NCI-H1105 (cell line): Measurements from ENCODE around the gene DPYD.
"Not testable (repeated sequence)": the region's sequence is repeated elsewhere in the genome, so short reads cannot be mapped to it uniquely, and the experiment has no call there.

Source experiments
- DNase-seq: peaks from one replicate; lab custom pipeline; 2025; lab: John Stamatoyannopoulos, UW

The DPYD gene

DNA sequence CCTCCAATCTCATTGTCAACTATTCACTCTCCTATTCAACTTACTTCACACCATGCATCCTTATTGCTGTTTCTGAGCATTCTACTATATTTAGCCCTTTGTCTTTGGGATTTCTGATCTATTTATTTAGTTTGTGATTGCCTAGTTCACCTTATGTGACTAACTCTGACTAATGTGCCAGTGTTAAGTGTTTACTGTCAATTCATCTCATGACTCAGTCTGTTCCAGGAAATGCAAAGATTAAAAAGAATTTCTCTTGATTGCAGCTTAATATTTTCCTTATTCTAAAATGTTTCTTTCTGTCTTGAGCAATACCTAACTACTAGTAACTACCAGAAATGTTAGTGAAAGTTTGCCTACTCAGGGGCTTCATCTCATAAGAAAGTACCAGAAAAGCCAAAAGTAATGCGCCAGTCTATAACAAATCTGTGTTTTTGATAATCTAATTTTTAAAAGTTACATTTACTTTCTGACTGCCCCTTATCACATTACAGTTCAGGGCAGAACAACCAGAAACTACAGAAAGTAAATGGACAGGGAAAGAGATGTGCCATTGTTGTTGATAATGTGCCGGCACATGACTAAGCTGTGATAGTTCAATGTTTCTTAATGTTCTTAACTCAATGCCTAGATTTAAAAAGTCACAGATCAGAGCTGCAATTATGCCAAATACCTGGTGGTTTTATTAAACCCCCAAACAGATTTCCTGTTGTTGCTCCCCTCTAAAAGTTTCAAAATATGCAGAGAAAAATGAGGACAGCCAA lies 642.8 kb downstream of the DPYD start:
- DNase-seq: no peak

DNA sequence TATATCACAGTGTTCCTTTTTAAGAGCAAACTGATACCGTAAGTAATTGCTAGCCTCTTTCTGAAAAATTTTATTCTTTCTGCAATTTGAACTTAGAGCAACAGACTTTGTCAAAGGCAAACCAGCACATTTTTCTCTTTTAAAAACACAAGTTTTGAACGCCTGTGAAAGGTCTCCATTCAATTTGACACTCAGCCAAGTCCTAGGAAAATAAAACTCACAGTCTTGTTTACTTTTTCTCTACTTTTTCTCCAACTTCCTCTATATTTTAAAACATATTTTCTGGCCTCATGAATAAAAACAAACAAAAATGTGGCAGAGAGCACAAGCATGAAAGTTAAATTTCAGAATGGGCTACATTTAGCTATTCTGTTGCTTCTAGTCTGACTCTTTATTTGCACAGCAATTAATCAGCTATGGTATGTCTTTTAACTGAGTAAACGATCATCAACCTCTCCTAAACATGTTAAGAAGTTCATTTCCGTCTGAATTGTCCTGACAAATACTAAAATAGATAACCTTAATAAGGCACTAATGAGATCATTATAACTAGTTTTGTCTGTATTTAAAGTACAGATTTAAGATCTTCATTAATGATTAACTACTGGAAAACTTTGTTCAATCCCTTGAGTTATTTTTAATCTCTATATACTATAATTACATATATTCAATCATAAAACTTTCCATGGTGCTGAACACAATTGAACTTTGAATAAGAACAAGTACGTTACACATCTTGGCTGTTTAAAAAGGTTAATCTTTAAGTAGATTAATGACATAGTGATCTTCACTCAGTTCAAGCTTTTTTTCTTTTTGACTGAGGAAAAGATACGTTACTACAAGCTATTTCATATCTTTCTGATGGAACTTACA lies 648.7 kb downstream of the DPYD start:
- no peak for DNase-seq

DNA sequence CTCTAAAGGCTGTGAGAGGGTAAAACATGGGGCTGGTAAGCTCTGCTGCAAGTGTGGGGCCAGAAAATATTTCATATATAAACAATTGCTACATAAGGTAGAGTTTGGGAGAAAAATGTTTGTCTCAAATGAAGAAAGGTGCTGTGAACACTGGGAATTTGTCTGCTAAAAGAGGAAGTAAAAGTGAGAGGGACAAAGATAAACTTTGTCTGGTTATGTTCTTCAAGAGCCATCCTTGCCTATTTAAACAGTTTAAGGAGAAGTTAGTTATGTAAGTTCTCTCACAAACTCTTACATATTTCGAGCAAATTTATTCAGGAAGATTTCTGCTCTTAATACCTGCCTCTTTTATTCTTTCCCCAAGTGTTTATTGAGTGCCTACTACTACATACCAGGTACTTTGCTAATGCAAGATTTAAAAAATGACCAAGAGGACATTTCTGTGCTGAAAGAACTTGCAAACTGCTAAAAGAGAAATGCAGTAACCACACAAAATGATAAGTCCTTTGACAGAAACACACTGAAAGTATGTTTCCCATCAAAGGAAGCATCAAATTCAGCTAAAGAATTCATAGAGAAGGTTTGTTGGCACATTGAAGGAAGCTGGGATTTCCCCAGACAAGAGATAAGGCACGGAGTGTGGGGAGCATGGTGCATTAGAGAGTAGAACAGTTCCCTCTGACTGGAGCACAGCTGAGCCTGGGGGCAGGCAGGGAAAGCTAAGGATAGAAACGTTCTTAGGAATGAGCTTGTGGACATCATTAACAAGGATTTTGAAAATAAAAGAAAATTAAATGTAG lies 650.1 kb downstream of the DPYD start:
- DNase-seq: no peak

DNA sequence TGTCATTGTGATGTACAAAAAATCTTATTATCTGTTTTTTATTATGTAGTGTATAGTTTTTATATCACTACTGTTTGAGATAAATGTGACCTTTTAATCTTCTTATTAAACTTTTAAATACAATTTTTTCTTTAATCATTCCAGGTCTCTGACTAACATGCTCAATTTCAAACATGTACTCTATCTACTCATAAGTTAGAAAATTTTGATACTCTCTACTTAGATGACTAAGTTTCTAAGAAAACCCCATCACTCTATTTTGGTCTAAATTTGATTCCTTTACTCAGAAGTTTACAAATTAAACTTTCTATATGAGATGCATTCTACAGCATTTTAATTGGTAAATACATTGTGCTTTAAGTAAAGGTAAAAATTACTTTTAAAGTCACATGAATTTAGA lies 655.2 kb downstream of the DPYD start:
- DNase-seq: no peak

DNA sequence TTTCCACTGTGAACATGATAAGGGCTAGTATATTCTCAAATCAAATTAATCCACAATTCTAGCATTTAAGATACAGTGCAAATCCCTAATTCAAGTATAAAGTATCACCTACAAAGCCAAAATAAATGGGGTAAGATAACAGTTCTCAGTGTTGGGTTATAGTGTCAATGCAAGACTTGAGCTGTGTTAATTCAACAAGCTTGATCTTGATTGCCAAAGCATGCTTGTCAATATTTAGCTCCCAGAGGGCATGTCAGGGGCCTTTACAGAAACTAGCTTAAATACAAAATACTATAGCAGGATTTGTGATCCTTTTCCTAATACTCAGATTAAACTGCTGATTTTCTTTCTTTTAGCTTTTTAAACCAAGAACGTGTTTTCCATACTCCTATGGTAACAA lies 658.0 kb downstream of the DPYD start:
- no peak for DNase-seq

DNA sequence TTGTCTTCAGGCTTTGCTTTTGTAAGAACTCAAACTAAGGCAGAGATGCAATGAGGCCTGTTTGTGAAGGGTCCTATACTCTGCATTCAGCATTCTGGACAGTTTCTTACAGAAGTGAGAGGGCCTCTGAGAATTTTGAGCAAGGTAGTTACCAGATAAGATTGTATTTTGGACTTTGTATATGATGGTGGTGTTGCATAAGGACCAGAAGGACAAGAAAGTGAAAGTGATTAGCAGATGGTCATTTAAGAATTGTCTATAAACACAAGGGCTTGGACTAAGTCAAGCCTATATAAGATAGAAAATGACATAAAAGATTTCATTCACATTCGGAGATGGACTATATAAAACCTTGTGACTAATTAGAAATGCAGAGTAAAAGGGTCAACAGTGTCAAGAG lies 662.2 kb downstream of the DPYD start:
- no peak for DNase-seq

DNA sequence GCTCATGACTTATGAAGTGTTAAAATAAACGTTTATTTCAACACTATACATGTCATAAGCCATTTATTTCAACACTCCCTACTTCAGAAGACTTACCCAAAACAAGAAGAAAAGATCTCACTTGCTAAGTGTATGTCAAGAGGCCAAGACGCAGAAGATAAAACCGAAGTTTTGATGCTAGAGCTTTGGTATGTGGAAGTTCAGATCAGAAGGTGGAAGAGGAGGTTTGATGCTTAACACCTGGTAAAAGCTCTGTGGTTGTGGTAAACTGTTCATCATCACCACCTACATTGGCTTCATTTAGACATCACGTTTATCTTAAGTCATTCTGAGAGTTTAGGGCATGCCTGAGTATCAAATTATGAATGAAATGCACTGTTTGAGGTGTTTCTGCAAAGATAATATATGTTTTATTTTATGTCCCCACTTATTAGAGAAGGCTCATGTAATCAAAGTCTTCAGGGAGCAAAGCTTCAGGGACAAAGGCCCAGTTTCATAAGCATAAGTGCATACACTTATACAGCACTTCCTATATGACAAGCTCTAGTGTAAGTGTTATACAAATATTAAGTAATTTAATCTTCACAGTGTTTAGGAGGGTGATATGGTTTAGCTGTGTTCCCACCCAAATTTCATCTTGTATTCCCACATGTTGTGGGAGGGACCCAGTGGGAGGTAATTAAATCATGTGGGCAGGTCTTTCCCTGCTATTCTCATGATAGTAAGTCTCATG lies 665.9 kb downstream of the DPYD start:
- no peak for DNase-seq

DNA sequence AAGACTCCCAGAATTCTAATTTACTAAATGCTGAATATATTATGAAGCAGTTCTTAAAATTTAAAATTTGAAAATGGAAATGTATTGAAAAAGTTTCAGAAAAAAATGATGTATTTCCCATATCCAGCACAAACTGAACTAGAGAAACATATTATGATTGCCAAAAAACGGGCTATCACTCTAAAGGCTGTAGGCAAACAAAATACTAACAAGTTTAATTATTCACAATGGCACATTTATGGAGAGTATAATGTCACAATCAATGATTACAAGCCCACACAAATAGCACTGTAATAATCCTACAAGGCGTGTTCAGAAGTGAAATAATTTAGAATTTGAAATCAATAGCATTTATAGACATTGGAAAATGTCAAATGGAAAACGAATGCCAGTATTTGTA lies 667.9 kb downstream of the DPYD start:
- DNase-seq: no peak

DNA sequence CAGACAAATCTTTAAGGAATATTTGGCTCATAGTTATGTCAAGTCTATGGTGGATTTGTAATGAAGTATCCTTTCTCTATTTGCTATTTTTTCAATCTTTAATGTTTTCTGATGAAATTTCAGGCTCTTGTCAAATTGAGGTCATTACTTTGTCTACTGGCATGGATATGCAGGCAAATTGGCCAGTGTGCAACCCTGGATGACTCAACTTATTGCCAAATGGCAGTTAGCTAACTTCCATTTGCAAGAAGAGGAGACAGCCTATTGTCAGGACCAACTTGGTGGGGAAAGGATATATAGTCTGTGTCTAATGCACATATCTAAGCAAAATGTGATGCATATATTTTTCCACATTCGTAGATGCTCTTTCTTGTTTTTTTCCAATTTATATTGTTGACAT lies 668.8 kb downstream of the DPYD start:
- no peak for DNase-seq

DNA sequence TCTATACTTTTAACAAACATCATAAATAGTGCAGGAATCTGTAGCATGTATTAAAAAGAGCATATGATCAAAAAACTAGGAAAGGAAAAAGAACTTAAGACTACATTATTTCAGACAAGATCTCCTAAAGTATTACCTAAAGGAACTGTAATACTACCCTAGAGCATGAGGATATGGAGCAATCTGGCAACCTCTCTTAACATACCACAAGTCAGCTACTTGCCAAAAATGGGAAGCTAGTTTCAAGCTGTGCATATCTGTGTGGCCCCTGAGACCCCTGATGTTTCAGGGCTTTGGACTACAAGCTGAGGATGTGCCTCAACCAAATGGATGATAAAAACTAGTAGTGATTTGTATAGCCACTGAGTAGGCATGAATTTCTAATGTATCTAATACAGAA lies 673.6 kb downstream of the DPYD start:
- no peak for DNase-seq

DNA sequence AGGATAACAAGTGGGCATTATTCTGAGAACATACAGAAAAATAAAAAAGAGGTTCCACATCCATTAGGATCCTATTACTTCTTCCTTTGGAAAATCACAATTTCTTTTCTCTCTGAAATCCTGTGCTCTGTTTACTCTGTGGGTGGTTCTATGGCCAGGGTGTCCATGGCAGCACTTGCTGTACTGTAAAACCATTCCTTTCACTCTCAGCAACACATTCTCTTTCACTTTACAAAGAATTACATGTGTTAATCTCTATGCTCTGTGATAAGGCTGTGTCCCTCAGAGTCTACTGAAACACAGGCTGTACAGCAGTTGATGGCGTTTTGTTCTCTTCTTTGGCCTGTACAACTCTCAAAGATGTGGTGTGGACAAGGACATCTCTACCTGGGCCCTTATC lies 675.2 kb downstream of the DPYD start:
- no peak for DNase-seq

DNA sequence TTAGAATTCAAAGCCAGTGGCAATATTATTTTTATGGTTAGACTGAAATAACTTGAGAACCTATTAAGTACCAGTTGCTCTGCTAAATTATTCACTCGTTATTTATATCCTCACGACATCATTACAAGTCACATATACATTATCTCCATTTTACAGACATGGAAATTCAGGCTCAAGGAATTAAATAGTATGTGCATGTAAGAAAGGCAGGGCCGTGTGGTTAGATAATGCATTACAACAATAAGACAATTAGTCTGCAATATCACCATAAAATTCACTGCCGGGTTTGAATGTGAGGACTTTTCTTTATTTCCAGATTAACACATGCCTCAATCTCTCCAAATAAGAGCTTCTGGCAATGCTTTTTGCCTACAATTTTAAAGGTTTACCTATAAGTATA lies 675.8 kb downstream of the DPYD start:
- no peak for DNase-seq

DNA sequence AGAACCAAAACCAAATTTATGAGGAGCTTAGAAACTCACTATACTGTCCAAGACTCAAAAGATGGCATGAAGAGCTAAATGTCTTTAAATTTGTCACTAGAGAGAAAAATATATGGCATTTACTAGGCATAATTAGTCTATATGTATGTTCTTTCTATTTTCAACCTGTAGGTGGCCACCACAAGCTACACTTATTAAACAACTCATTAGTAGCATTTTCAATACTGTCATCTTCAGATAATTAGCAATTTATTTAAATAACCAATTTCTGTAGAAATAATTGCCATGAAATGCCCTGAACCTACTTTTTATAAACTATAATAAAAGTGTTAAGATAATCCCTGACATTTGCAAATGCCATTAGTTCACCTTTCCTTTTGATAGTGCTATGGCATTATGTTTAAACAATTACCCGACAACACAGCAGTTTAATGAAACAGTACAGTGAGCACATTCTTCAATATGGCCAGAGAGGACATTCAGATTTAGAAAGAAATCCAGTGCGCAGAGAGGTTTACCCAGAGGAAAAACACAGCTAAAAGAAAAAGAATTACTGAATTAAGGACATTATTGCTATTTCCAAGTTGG lies 676.8 kb downstream of the DPYD start:
- DNase-seq: no peak

DNA sequence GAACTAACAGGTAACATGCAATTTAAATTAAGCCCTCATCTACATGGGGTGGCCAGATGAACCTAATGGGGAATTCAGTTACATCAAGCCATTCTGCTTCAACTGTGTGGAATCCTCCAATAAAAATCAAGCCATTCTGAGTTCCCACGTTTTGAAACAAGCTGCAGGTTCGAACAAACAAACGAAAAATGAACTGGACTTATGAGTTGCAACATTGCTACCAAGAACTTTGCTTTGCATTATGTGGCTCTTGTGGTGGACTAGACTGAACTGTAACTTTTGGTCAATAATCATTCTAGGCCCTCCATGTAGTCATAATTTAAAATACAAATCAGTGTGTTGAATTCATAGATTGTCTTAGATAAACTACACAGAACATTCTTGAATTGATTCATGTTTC lies 682.0 kb downstream of the DPYD start:
- no peak for DNase-seq

DNA sequence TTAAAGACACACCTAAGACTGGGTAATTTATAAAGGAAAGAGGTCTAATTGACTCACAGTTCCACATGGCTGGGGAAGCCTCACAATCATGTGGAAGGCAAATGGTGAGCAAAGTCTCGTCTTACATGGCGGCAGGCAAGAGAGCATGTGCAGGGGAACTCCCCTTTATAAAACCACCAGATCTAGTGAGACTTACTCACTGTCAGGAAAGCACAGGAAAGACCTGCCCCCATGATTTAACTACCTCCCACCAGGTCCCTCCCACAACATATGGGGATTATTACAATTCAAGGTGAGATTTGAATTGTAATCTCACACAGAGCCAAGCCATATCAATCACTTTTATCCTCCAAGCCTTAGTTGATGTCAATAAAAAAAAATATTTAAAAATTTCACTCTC lies 689.5 kb downstream of the DPYD start:
- DNase-seq: not testable (repeated sequence)

DNA sequence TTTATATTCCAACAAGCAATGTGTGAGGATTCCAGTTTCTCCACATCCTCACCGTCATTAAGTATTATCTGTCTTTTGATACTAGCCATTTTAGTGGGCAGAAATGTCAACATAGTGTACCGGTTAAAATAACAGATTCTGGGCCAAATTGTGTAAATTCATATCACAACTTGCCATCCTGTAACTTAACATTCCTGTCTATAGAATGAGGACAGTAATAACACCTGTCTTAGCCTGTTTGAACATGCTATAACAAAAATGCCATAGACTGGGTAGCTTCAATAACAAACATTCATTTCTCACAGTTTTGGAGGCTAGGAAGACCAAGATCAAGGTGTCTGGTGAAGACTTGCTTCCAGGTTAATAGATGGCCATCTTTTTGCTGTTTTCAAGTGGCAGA lies 708.2 kb downstream of the DPYD start:
- no peak for DNase-seq

DNA sequence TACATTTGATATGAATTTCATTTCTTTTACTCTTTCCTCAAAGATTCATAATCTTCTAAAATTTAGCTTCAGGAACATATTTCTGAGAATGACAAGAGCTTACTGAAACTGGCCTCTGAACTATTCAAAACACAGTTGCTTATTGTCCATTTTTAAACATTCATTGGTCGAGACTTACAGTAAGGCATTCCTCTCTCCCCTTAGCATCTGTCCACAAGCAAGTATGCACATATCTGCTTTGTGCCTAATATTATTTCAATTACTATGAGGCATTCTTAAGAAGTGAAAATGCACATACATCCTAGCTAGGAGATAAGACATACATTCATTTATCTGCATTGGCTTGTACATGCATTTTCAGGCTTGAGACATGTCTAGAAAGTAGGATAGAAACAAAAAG lies 710.5 kb downstream of the DPYD start:
- no peak for DNase-seq

DNA sequence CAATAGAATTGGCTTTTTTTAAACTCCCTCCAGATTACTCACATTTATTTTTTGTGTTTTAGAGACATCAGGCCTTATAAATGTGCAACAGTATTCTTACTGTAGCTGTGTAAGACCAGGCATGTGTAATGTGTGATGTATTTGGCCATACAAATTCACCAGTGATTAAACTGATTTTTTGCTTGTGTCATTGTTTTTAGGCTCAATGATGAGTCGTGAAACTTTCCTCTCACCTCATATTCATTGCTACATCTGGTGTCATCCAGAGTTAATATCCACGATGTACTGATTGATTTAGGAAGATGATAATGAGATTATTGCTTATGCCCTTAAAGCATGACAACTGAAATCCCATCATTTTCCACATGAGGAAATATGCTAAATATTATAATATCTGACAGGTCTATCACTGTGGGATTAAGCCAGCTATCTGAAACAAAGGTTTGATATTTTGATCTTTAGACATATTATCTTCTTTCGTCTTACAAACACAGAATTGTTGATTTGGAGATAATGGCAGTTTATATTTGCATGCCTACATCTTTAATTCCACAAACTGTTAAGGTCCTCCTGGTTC lies 711.4 kb downstream of the DPYD start:
- no peak for DNase-seq

DNA sequence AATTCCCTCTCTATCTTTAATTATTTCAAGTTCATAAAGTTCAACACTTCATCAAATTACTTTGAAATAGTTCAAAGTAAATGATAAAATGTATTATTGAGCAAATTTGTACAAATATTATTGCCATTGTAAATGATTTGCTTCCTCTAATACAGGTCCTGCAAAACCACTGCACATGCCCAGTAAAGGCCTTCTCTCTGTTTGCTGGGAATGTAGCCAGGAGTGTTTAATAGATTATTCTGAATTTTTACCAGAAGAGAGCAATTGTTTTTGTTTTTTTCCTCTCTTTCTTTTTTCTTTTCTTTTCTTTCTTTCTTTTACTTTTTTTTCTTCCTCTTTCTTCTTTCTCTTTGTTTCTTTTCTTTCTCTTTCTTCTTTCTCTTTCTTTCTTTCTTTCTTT lies 713.0 kb downstream of the DPYD start:
- DNase-seq: no peak

DNA sequence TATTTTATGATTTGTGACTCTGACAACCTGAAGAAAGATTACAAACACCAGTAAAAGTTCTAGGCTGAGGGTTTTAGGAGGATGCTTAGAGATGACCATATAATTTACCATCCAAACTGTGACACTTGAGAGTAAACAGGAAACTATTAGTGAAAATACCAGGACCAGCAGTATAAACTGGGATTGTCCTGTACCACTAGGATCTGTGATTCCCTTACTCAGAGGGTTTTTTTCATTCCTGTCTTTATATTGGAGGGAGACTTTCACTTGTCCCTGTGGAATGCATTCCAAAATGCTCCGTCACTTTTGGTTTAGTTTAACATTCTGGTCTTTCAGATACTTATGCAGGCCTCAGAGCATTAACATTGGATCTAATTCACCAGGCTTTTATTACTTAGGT lies 716.4 kb downstream of the DPYD start:
- no peak for DNase-seq
